Esophagus (tissue), 2 donors: ENCODE data around the gene DLST. TPM values are rescaled to one million over a fixed set of nuclear protein-coding genes. Genes with fewer than 3 reads are reported as not detected.

Experiments
- H3K27ac ChIP-seq, 2 donors: one replicate each; pipeline ENCODE4 v1.5.1; 2013; ENCODE audit warnings: low read depth in 2 of 2, mild to moderate bottlenecking in 2 of 2, inconsistent platforms in 1 of 2, low read length in 1 of 2, moderate library complexity in 1 of 2
- H3K27me3 ChIP-seq, 2 donors: one replicate each; pipeline ENCODE4 v1.6.1; 2013; ENCODE audit warnings: low read length in 2 of 2, control low read depth in 1 of 2, mild to moderate bottlenecking in 1 of 2; ENCODE audit not compliant: insufficient read depth in 2 of 2, control insufficient read depth in 1 of 2
- H3K36me3 ChIP-seq, 2 donors: one replicate each; pipeline ENCODE4 v1.6.1; 2013; ENCODE audit warnings: low read length in 1 of 2; ENCODE audit not compliant: control insufficient read depth in 2 of 2, insufficient read depth in 2 of 2
- H3K4me1 ChIP-seq, 2 donors: one replicate each; pipeline ENCODE4 v1.6.1; 2013; ENCODE audit warnings: low read length in 1 of 2; ENCODE audit not compliant: control insufficient read depth in 2 of 2, insufficient read depth in 2 of 2
- H3K4me3 ChIP-seq, 2 donors: one replicate each; pipeline ENCODE4 v1.5.1; 2013; ENCODE audit warnings: low read length in 2 of 2, mild to moderate bottlenecking in 2 of 2, low read depth in 1 of 2, moderate library complexity in 1 of 2
- H3K9me3 ChIP-seq, 2 donors: one replicate each; pipeline ENCODE4 v1.6.1; 2013; ENCODE audit warnings: mild to moderate bottlenecking in 2 of 2, low read depth in 1 of 2, low read length in 1 of 2, moderate library complexity in 1 of 2; ENCODE audit not compliant: control insufficient read depth in 2 of 2, insufficient read depth in 1 of 2
- WGBS, 2 donors: extraction: QIAGEN DNeasy Blood & Tissue Kit; methylation state at CpG; one replicate each; pipeline ENCODE4 v1.1.7; 2013; 5-methylcytosine and 5-hydroxymethylcytosine counted together
- polyA plus RNA-seq, 2 donors: library from polyadenylated mRNA; stranded (reverse); fragments of 200-250 nt; gene quantifications; one replicate each; pipeline ENCODE4 v1.2.3, GENCODE V29; 2013
- donor health status: healthy with polysubstance abuse.
- donor health status: Bipolar disorder and iron deficiency.

The DLST gene
- polyA plus RNA-seq, 2 donors, result 31.0 to 56.5 TPM

- WGBS, 2 donors, result 72 to 84% methylated on average over 10 of the region's 10 CpGs
- Histone ChIP-seq H3K4me3 (no peak overlapping the region), H3K4me1 (peaks cover 10 to 28% of the 10 kb centered on the region in 2 donors), H3K27me3 (no peaks in the 10 kb centered on the region), H3K27ac (no peak overlapping the region), H3K36me3 (peaks cover 0 to 1% of the 10 kb centered on the region in 2 donors), H3K9me3 (no peaks in the 10 kb centered on the region)
Observed at GRCh38 chr14:74912801-74913200, 31.1 kb downstream of the DLST start.

GRCh38 chr14:74913393-74913910 is 31.7 kb downstream of the DLST start:
- no peaks in the 10 kb centered on the region for H3K27me3 ChIP-seq
- no peak overlapping the region for H3K27ac ChIP-seq
- H3K36me3 ChIP-seq, result peaks cover 0 to 1% of the 10 kb centered on the region in 2 donors
- H3K9me3 ChIP-seq, result no peaks in the 10 kb centered on the region
- peaks cover 10 to 33% of the 10 kb centered on the region in 2 donors for H3K4me1 ChIP-seq
- 65 to 70% methylated on average over 5 of the region's 5 CpGs for WGBS, 2 donors
- no peak overlapping the region for H3K4me3 ChIP-seq

DNA sequence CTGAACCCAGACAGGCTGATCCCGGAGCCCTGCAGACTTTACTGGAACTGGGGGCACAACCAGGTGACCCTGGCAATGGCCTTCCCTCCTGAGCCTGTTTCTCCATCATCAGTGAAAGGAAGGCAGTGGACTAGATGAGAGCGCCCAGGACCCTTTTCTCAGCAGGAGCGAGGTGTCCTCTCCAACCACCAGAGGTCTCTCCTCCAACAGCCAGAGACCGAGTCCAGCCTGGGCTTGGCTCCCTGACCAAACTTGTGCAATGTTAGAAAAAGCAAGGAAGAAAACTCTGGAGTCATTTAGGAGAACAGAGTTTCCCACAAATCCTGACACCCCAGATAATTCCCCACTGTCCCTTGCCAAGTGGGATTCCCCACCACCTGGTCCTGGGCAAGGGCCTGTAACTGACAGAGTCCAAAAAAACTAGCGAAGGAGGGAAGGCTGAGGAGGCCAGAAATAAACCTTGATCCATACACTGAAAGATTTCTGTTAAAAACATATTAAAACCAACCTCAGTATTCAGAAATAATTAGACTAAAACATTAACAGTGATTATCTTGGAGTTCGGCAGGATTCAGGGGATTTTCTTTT is 32.4 kb downstream of the DLST start:
- Histone ChIP-seq H3K4me1 (peaks cover 10 to 35% of the 10 kb centered on the region in 2 donors), H3K4me3 (no peak overlapping the region), H3K27ac (peak overlapping the region; percentile 26 to 46), H3K9me3 (no peaks in the 10 kb centered on the region), H3K36me3 (peaks cover 0 to 1% of the 10 kb centered on the region in 2 donors), H3K27me3 (no peaks in the 10 kb centered on the region)
- 28 to 45% methylated on average over 6 of the region's 6 CpGs for WGBS, 2 donors

DNA sequence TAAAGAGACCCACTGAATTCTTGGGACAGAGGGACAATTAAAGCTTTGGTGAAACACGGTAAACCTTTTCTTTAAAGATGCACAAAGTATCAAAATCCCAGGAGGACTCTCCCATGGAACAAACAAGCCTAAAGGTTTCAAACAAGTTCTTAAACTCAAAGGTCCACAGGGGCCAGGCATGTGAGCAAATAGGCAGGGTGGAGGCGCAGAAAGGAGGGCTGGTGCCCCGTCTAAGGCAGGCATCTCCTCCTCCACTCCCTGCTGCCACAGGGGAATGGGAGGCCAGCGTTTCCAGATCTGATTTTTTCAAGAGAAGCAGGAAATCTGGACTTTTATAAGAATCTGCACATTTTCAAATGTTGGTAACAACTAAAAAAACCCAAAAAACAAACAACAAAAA is 33.7 kb downstream of the DLST start:
- peaks cover 10 to 44% of the 10 kb centered on the region in 2 donors for H3K4me1 ChIP-seq
- 73 to 83% methylated on average over 4 of the region's 4 CpGs for WGBS, 2 donors
- H3K36me3 ChIP-seq, result peaks cover 0 to 1% of the 10 kb centered on the region in 2 donors
- no peak overlapping the region for H3K4me3 ChIP-seq
- no peaks in the 10 kb centered on the region for H3K27me3 ChIP-seq
- H3K27ac ChIP-seq, result no peak overlapping the region
- H3K9me3 ChIP-seq, result no peaks in the 10 kb centered on the region

- H3K4me1 ChIP-seq, result peaks cover 10 to 44% of the 10 kb centered on the region in 2 donors
- H3K9me3 ChIP-seq, result no peaks in the 10 kb centered on the region
- no peak overlapping the region for H3K4me3 ChIP-seq
- peaks cover 0 to 1% of the 10 kb centered on the region in 2 donors for H3K36me3 ChIP-seq
- 35 to 41% methylated on average over 7 of the region's 7 CpGs for WGBS, 2 donors
- H3K27me3 ChIP-seq, result no peaks in the 10 kb centered on the region
- no peak overlapping the region for H3K27ac ChIP-seq
Observed at GRCh38 chr14:74915826-74916225, 34.1 kb downstream of the DLST start.

DNA sequence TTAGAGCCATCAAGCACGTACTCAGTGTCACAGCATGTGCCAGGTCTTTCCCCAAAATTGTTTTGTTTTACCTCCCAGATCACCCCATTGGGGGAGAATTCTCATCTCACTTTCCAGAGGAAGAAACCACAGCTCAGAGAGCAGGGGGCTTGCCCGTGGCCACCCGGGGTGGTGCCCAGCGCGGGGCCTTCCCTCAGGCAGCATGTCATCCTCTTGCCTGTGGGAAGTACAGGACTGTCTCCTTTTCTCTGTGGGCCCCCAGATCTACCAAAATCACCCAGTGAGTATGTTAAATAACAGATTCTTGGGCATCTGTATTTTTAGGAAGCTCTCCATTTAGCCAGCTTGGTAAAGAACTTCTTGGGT is 35.4 kb downstream of the DLST start:
- peaks cover 6 to 35% of the 10 kb centered on the region in 2 donors for H3K4me1 ChIP-seq
- H3K27me3 ChIP-seq, result no peaks in the 10 kb centered on the region
- no peak overlapping the region for H3K4me3 ChIP-seq
- peak overlapping the region; percentile 45 to 63 for H3K27ac ChIP-seq
- H3K9me3 ChIP-seq, result no peaks in the 10 kb centered on the region
- H3K36me3 ChIP-seq, result peaks cover 0 to 1% of the 10 kb centered on the region in 2 donors
- WGBS, 2 donors, result 56 to 74% methylated on average over 5 of the region's 5 CpGs

DNA sequence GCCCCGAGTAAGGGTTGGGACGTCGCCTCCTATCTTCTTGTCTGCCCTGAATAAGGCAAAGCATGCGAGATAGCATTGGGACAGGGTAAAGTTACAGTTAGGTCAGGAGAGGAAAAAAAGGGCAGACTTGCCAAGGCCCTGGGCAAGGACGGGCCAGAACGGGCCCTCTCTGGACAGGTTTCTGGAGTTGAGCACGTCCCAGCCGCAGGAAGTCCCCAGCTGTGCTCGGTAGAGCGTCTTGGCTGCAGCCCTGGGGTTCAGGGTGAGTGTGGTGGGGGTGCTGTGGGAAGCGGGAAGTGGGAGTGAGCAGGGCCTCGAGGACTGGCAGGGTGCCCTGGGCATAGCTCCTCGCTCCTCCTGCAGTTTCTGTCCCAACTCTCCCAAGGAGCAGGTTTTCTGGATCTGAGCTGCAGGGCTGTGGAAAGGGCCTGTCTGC is 35.9 kb downstream of the DLST start:
- H3K36me3 ChIP-seq, result peaks cover 0 to 1% of the 10 kb centered on the region in 2 donors
- peak overlapping the region; percentile 45 to 63 for H3K27ac ChIP-seq
- H3K27me3 ChIP-seq, result no peaks in the 10 kb centered on the region
- H3K4me1 ChIP-seq, result peaks cover 5 to 33% of the 10 kb centered on the region in 2 donors
- no peak overlapping the region for H3K4me3 ChIP-seq
- no peaks in the 10 kb centered on the region for H3K9me3 ChIP-seq
- WGBS, 2 donors, result 31 to 50% methylated on average over 13 of the region's 13 CpGs

GRCh38 chr14:74918380-74918779 is 36.7 kb downstream of the DLST start:
- WGBS, 2 donors, result 89 to 90% methylated on average over 9 of the region's 9 CpGs
- Histone ChIP-seq H3K36me3 (peaks cover 0 to 1% of the 10 kb centered on the region in 2 donors), H3K4me1 (peaks cover 5 to 32% of the 10 kb centered on the region in 2 donors), H3K27me3 (no peaks in the 10 kb centered on the region), H3K27ac (peak overlapping the region in 1 of 2 donors; percentile 45), H3K9me3 (no peaks in the 10 kb centered on the region), H3K4me3 (no peak overlapping the region)

DNA sequence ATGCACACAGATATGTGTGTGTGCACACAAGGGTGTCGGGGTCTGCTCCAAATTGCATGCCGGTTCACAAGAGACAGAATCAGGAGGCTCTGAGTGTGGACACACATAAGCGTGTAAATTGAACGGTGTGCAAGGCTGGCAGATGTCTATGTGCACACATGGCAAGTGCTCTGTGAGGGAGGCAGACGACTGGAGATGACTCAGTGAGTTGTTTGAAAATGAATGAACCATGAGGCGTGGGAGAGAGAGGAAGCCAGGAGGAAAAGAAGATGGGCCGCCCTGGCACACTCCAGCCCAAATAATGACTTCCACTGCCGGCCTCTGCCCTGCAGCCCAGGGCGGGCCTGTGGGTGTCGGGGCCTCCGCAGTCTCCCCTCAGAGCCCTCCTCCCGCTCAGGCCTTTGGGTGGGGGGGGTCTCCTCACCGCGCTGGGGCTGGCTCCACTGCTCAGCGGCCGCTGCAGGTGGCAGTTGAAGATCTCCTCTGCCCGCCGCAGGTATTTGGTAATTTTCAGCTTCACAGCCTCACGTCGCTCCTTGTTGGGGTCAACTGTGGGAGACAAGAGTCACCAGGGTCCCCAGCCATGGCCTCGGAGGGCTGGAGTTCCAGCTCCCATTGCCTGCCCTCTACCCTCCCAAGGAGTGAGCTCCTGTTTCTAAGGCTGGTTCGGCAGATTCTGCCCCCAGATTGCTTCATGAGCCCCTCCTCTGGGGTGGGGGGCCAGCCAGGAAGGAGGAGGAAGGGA is 37.9 kb downstream of the DLST start:
- Histone ChIP-seq H3K4me1 (peaks cover 5 to 32% of the 10 kb centered on the region in 2 donors), H3K27ac (no peak overlapping the region), H3K9me3 (no peaks in the 10 kb centered on the region), H3K4me3 (no peak overlapping the region), H3K36me3 (peaks cover 0 to 1% of the 10 kb centered on the region in 2 donors), H3K27me3 (no peaks in the 10 kb centered on the region)
- WGBS, 2 donors, result 61 to 72% methylated on average over 22 of the region's 22 CpGs
